PC-3 (cell line): ENCODE measurements around the gene ARHGEF37. TPM values are rescaled to one million over a fixed set of nuclear protein-coding genes. Genes with fewer than 3 reads are reported as not detected.
"Not testable (repeated sequence)": the region's sequence is repeated elsewhere in the genome, so short reads cannot be mapped to it uniquely, and the experiment has no call there.

Experiments
- ATAC-seq: fragments of 200-7000 bp; cut with Tn5 transposase; 2 replicates; pipeline ENCODE4 v1.9.1; 2020; ENCODE audit warnings: mild to moderate bottlenecking, moderate library complexity
- BruUV-seq: library from RNA; stranded (reverse); fragments of 400-500 nt; replicated peaks from 2 replicates; lab custom pipeline; 2021; lab: Mats Ljungman, UMichigan
- CTCF ChIA-PET: fragments of 300-600 bp; sonication (Branson Sonifier 250); formaldehyde crosslinking; loops from one replicate; lab custom pipeline; 2022; ENCODE audit warnings: antibody characterized with exemption; lab: Charles Lee
- POLR2A ChIA-PET: fragments of 300-600 bp; sonication (Branson Sonifier 250); formaldehyde crosslinking; loops from one replicate; lab custom pipeline; 2022; ENCODE audit warnings: antibody characterized with exemption; ENCODE audit not compliant: unreplicated experiment; lab: Charles Lee
- DNase-seq: peaks from one replicate; pipeline ENCODE4 v3.0.0-alpha.2; 2015
- H2AFZ ChIP-seq: fragments of 300-600 bp; sonication (generic); 2 replicates; pipeline ENCODE4 v1.6.0; 2016; ENCODE audit warnings: antibody characterized with exemption, low read length
- H3F3A ChIP-seq: fragments of 300-600 bp; sonication (generic); one replicate; pipeline ENCODE4 v1.6.0; 2017; ENCODE audit warnings: antibody characterized with exemption, low read length, control low read depth, mild to moderate bottlenecking; ENCODE audit not compliant: unreplicated experiment
- H3K27ac ChIP-seq: fragments of 300-600 bp; sonication (generic); 2 replicates; pipeline ENCODE4 v1.5.1; 2016; ENCODE audit warnings: mild to moderate bottlenecking, low read length
- H3K27me3 ChIP-seq: fragments of 300-600 bp; sonication (generic); 2 replicates; pipeline ENCODE4 v1.6.1; 2016; ENCODE audit warnings: low read length, mixed read lengths
- H3K36me3 ChIP-seq: fragments of 300-600 bp; sonication (generic); 2 replicates; pipeline ENCODE4 v1.6.1; 2016; ENCODE audit warnings: low read depth, mixed run types, low read length, mixed read lengths
- H3K4me1 ChIP-seq: fragments of 300-600 bp; sonication (generic); 2 replicates; pipeline ENCODE4 v1.5.1; 2016; ENCODE audit warnings: low read length; ENCODE audit not compliant: insufficient read depth
- H3K4me2 ChIP-seq: fragments of 300-600 bp; sonication (generic); 2 replicates; pipeline ENCODE4 v1.6.0; 2016; ENCODE audit warnings: low read length
- H3K4me3 ChIP-seq: fragments of 300-600 bp; sonication (generic); 2 replicates; pipeline ENCODE4 v1.5.1; 2016; ENCODE audit warnings: mild to moderate bottlenecking, low read length, mixed read lengths
- H3K79me2 ChIP-seq: fragments of 300-600 bp; sonication (generic); 2 replicates; pipeline ENCODE4 v1.6.1; 2017; ENCODE audit warnings: low read length, mixed read lengths
- H3K9ac ChIP-seq: fragments of 300-600 bp; sonication (generic); 2 replicates; pipeline ENCODE4 v1.6.0; 2016; ENCODE audit warnings: mild to moderate bottlenecking, low read length
- H3K9me2 ChIP-seq: fragments of 300-600 bp; sonication (generic); replicated peaks from 2 replicates; pipeline ENCODE4 v1.6.1; 2016; ENCODE audit warnings: mixed run types, low read length, mixed read lengths
- H3K9me3 ChIP-seq: fragments of 300-600 bp; sonication (generic); 2 replicates; pipeline ENCODE4 v1.6.1; 2016; ENCODE audit warnings: low read length, mixed read lengths
- H4K20me1 ChIP-seq: fragments of 300-600 bp; sonication (generic); 2 replicates; pipeline ENCODE4 v1.6.1; 2016; ENCODE audit warnings: low read length, mixed read lengths
- CTCF ChIP-seq: fragments of 300-600 bp; sonication (generic); conservative IDR thresholded peaks from 2 replicates; pipeline ENCODE4 v1.5.1; 2017; ENCODE audit warnings: antibody characterized with exemption, low read depth, mild to moderate bottlenecking, low read length
- EZH2 ChIP-seq: fragments of 300-600 bp; sonication (generic); IDR thresholded peaks from one replicate; pipeline ENCODE4 v1.6.1; 2017; ENCODE audit warnings: antibody characterized with exemption, mild to moderate bottlenecking, low read length; ENCODE audit not compliant: unreplicated experiment
- EZH2phosphoT487 ChIP-seq: fragments of 300-600 bp; sonication (generic); IDR thresholded peaks from 2 replicates; pipeline ENCODE4 v1.6.1; 2018; ENCODE audit warnings: mild to moderate bottlenecking, antibody characterized with exemption, low read length, borderline replicate concordance
- intact Hi-C: fragments of 100-400 bp; cut with micrococcal nuclease; formaldehyde crosslinking; loops from 2 replicates; pipeline ENCODE4 v1.9.0; 2023
- total RNA-seq: library from RNA; depleted of rRNA; stranded (reverse); fragments of >200 nt; gene quantifications from 2 replicates; pipeline ENCODE4 v1.2.3, GENCODE V29; 2014

Gene ARHGEF37
- total RNA-seq, 1 experiment from 2014 or later, result 6.5 TPM

- H4K20me1 ChIP-seq, result no peaks in the 10 kb centered on the region
- peak overlapping the region; percentile 32 for H3K4me2 ChIP-seq
- H3K9me3 ChIP-seq, result no peaks in the 10 kb centered on the region
- POLR2A ChIA-PET, result interaction anchor here (0.7 kb wide), 1 partner anchor 76 kb away, joined by 3 read pairs; no protein-coding TSS in a partner anchor
- H3K9me2 ChIP-seq, result no peaks in the 10 kb centered on the region
- no peak for TF ChIP-seq EZH2
- TF ChIP-seq CTCF, result no peak
- no peak for TF ChIP-seq EZH2phosphoT487
- peak overlapping the region; percentile 19 for H3K9ac ChIP-seq
- H3K4me1 ChIP-seq, result peaks cover 41% of the 10 kb centered on the region
- ATAC-seq (no peak), DNase-seq (peak; percentile 44)
- H2AFZ ChIP-seq, result peak overlapping the region; percentile 43
- peaks cover 7% of the 10 kb centered on the region for H3F3A ChIP-seq
- no peaks in the 10 kb centered on the region for H3K27me3 ChIP-seq
- no peak overlapping the region for H3K4me3 ChIP-seq
- no TSS peak for BruUV-seq
- no peaks in the 10 kb centered on the region for H3K79me2 ChIP-seq
- CTCF ChIA-PET, result interaction anchor here (0.5 to 1.9 kb wide), 5 partner anchors 12 to 196 kb away, joined by 3 to 8 read pairs (median 5); partner anchors contain the start of gene CSNK1A1
- H3K36me3 ChIP-seq, result no peaks in the 10 kb centered on the region
- peak overlapping the region; percentile 92 for H3K27ac ChIP-seq
- intact Hi-C loops, result loop anchor here (2.0 to 10.0 kb wide), 3 partner anchors 17 to 429 kb away; no protein-coding TSS in a partner anchor
Observed at GRCh38 chr5:149563466-149563865, 17.8 kb upstream of the ARHGEF37 start.

GRCh38 chr5:149564542-149565140 is 16.7 kb upstream of the ARHGEF37 start:
- peak overlapping the region; percentile 7; the same call in 1 of the 2 replicates for H3K4me2 ChIP-seq
- H3K36me3 ChIP-seq, H3K27ac ChIP-seq, H3K9me3 ChIP-seq, H3K79me2 ChIP-seq, H3F3A ChIP-seq, H4K20me1 ChIP-seq, H3K27me3 ChIP-seq, H3K9me2 ChIP-seq, BruUV-seq, H3K4me3 ChIP-seq: not testable (repeated sequence)
- intact Hi-C loops, result loop anchor here (1.0 to 10.0 kb wide), 6 partner anchors 54 to 430 kb away; no protein-coding TSS in a partner anchor
- peak; percentile 97 for DNase-seq
- ChIA-PET CTCF (interaction anchor here (0.6 to 2.7 kb wide), 8 partner anchors 42 to 193 kb away, joined by 3 to 17 read pairs (median 4); no protein-coding TSS in a partner anchor), POLR2A (interaction anchor here (0.5 kb wide), 1 partner anchor 70 kb away, joined by 4 read pairs; no protein-coding TSS in a partner anchor)
- 0 out of 2 replicates have a peak overlapping the region, but pooled peaks have one; percentile 16 for H2AFZ ChIP-seq
- H3K9ac ChIP-seq, result peak overlapping the region; percentile 2; the same call in 1 of the 2 replicates
- peak; percentile 89 for TF ChIP-seq CTCF
- peak; percentile 65 for ATAC-seq
- peaks cover 41% of the 10 kb centered on the region for H3K4me1 ChIP-seq

GRCh38 chr5:149567226-149567625 is 14.1 kb upstream of the ARHGEF37 start:
- intact Hi-C loops, result loop anchor here (10.0 kb wide), 1 partner anchor 432 kb away; no protein-coding TSS in a partner anchor

More at GRCh38 chr5:149567226-149567625, 14.1 kb upstream of the ARHGEF37 start:
- Histone ChIP-seq H3K4me2 (no peak overlapping the region), H3K9me3 (no peaks in the 10 kb centered on the region), H3K36me3 (no peaks in the 10 kb centered on the region), H3K9ac (no peak overlapping the region), H2AFZ (no peak overlapping the region), H3K27me3 (no peaks in the 10 kb centered on the region), H4K20me1 (no peaks in the 10 kb centered on the region), H3K27ac (no peak overlapping the region), H3K4me3 (no peak overlapping the region), H3K9me2 (no peaks in the 10 kb centered on the region), H3K79me2 (no peaks in the 10 kb centered on the region), H3K4me1 (peaks cover 23% of the 10 kb centered on the region), H3F3A (peaks cover 3% of the 10 kb centered on the region)
- TF ChIP-seq EZH2phosphoT487 (no peak), EZH2 (no peak), CTCF (no peak)
- no TSS peak for BruUV-seq
- CTCF ChIA-PET, result no interaction called here
- POLR2A ChIA-PET, result interaction anchor here (0.6 kb wide), 1 partner anchor 78 kb away, joined by 3 read pairs; no protein-coding TSS in a partner anchor
- ATAC-seq, result no peak
- DNase-seq, result no peak
